Measurements from ENCODE around the gene ATXN7L2. TPM values are rescaled to one million over a fixed set of nuclear protein-coding genes. Genes with fewer than 3 reads are reported as not detected.

Gene ATXN7L2
- polyA plus RNA-seq, 3 donors = 1.1 to 3.6 (median 1.7) TPM

GRCh38 chr1:109535481-109535880, 51.8 kb downstream of the ATXN7L2 start:
- Histone ChIP-seq H3K4me1 (ENCODE audit: control insufficient read depth in 1 of 2, insufficient read depth in 2 of 2, low read length in 2 of 2) (peaks cover 10 to 11% of the 10 kb centered on the region in 2 donors), H4K20me1 (ENCODE audit: insufficient read depth, low read length) (no peaks in the 10 kb centered on the region), H3K36me3 (replicated peaks in 1 of 2; ENCODE audit: control insufficient read depth in 1 of 2, insufficient read depth in 2 of 2, low read length in 2 of 2) (no peaks in the 10 kb centered on the region), H3K4me3 (replicated peaks in 1 of 3; ENCODE audit: low read depth in 2 of 3, low read length in 3 of 3) (no peak overlapping the region), H3K27me3 (ENCODE audit: control insufficient read depth in 2 of 2, insufficient read depth in 2 of 2, low read length in 2 of 2) (no peaks in the 10 kb centered on the region), H3K79me2 (ENCODE audit: insufficient read depth, low read length) (no peaks in the 10 kb centered on the region), H3K4me2 (replicated peaks; ENCODE audit: extremely low read depth, low read length, poor library complexity, severe bottlenecking) (no peak overlapping the region), H3K27ac (ENCODE audit: low read depth in 1 of 2, low read length in 2 of 2) (no peak overlapping the region), H2AFZ (ENCODE audit: insufficient read depth, low read depth, low read length, poor library complexity, severe bottlenecking) (no peak overlapping the region), H3K9me3 (replicated peaks in 1 of 2; ENCODE audit: control insufficient read depth in 1 of 2, insufficient read depth in 1 of 2, low read length in 2 of 2) (no peaks in the 10 kb centered on the region), H3K9ac (ENCODE audit: insufficient read depth, low read length, poor library complexity, severe bottlenecking) (no peak overlapping the region)
- 80% methylated on average over 4 of the region's 4 CpGs for WGBS (ENCODE audit: insufficient coverage)
- no peak overlapping the region for H3K4me3 Mint-ChIP-seq
- no peaks in the 10 kb centered on the region for H3K9me3 Mint-ChIP-seq
- H3K27me3 Mint-ChIP-seq (ENCODE audit: low read depth in 3 of 3) = peaks cover 2 to 4% (median 2%) of the 10 kb centered on the region in 3 donors
- intact Hi-C loops (cut with micrococcal nuclease) = loop anchor here in 1 of 2 donors (10.0 kb wide), 1 partner anchor 261 kb away; no protein-coding TSS in a partner anchor
- no peak for DNase-seq
- TF ChIP-seq CTCF (IDR thresholded peaks at IDR 0.05) = no peak
- peaks cover 9% of the 10 kb centered on the region for H3K4me1 Mint-ChIP-seq
- no peak overlapping the region for H3K27ac Mint-ChIP-seq
- H3K36me3 Mint-ChIP-seq = no peaks in the 10 kb centered on the region

- H4K20me1 ChIP-seq (ENCODE audit: insufficient read depth, low read length) = no peaks in the 10 kb centered on the region
- Mint-ChIP-seq H3K36me3 (no peaks in the 10 kb centered on the region), H3K27ac (no peak overlapping the region), H3K4me1 (peaks cover 9% of the 10 kb centered on the region), H3K9me3 (no peaks in the 10 kb centered on the region), H3K27me3 (ENCODE audit: low read depth in 3 of 3) (peaks cover 2 to 4% (median 2%) of the 10 kb centered on the region in 3 donors), H3K4me3 (no peak overlapping the region)
- no peaks in the 10 kb centered on the region for H3K36me3 ChIP-seq (replicated peaks in 1 of 2; ENCODE audit: control insufficient read depth in 1 of 2, insufficient read depth in 2 of 2, low read length in 2 of 2)
- H3K4me2 ChIP-seq (replicated peaks; ENCODE audit: extremely low read depth, low read length, poor library complexity, severe bottlenecking) = no peak overlapping the region
- intact Hi-C loops (cut with micrococcal nuclease) = loop anchor here in 1 of 2 donors (10.0 kb wide), 1 partner anchor 261 kb away; no protein-coding TSS in a partner anchor
- no peaks in the 10 kb centered on the region for H3K79me2 ChIP-seq (ENCODE audit: insufficient read depth, low read length)
- no peak for DNase-seq
- H3K9ac ChIP-seq (ENCODE audit: insufficient read depth, low read length, poor library complexity, severe bottlenecking) = no peak overlapping the region
- H2AFZ ChIP-seq (ENCODE audit: insufficient read depth, low read depth, low read length, poor library complexity, severe bottlenecking) = no peak overlapping the region
- TF ChIP-seq CTCF (IDR thresholded peaks at IDR 0.05) = no peak
- no peak overlapping the region for H3K4me3 ChIP-seq (replicated peaks in 1 of 3; ENCODE audit: low read depth in 2 of 3, low read length in 3 of 3)
- H3K9me3 ChIP-seq (replicated peaks in 1 of 2; ENCODE audit: control insufficient read depth in 1 of 2, insufficient read depth in 1 of 2, low read length in 2 of 2) = no peaks in the 10 kb centered on the region
- H3K27me3 ChIP-seq (ENCODE audit: control insufficient read depth in 2 of 2, insufficient read depth in 2 of 2, low read length in 2 of 2) = no peaks in the 10 kb centered on the region
- peaks cover 10 to 11% of the 10 kb centered on the region in 2 donors for H3K4me1 ChIP-seq (ENCODE audit: control insufficient read depth in 1 of 2, insufficient read depth in 2 of 2, low read length in 2 of 2)
- H3K27ac ChIP-seq (ENCODE audit: low read depth in 1 of 2, low read length in 2 of 2) = no peak overlapping the region
- WGBS (ENCODE audit: insufficient coverage) = 69% methylated on average over 5 of the region's 5 CpGs
Observed at GRCh38 chr1:109535971-109536491, 52.3 kb downstream of the ATXN7L2 start.

Measured in CD14-positive monocyte (primary cell).